Activated CD4-positive, CD25-positive, alpha-beta regulatory T cell treated with anti-CD3 and anti-CD28 coated beads, Interleukin-2, amount 50 U/mL, for 24 hours (primary cell): Measurements from ENCODE around the gene PTPRB.

Experiments used
- ATAC-seq, 2 donors: fragments of 150-1000 bp; cut with Tn5 transposase; one replicate each; pipeline ENCODE4 v1.10.0; 2021; ENCODE audit warnings: mild to moderate bottlenecking in 1 of 2, moderate library complexity in 1 of 2

PTPRB gene

DNA sequence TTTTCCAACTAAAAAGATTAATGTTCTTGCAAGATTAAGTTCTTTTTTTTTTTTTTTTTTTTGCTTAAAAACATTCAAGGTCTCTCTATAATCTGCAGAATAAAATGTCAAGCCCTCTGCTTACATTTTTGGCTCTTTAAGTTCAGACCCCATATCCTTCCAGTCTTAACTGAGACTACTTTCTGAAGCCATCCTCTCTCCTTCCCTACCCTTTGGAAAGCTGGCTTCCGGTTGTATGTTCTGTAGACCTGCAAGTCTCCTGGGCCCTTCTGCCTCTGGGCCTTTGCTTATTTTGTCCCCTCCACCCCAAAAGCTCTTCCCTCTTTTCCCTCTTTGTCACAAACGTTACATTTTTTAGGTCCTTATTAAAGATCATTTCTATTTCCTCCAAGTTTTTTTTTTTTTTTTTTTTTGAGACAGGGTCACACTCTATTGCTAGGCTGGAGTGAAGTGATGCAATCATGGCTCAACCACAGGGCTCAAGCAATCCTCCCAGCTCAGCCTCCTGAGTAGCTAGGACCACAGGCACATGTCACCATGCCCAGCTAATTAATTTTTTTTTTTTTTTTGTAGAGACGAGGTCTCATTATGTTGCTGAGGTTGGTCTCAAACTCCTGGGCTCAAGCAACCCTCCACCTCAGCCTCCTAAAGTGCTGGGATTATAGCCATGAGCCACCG, 46.5 kb downstream of the PTPRB start:
- ATAC-seq, result no peak

DNA sequence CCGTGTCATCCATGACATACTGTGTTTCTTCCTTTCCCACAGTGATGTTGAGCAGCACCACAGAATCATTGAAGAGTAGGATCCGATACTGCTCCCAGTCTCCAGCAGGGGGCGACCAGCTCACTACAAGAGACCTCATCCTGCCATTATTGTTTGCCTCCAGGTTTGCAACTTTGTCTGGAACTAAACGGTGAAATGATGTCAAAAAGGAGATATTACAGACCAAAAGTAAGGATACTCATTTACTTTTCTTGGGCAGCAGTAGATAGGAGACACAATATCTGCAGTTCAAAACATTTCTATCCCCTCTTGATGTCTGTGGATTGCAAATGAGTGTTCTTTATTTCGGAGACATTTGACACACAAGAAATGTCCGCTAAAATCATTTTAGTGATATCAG, 47.2 kb downstream of the PTPRB start:
- ATAC-seq, result no peak

DNA sequence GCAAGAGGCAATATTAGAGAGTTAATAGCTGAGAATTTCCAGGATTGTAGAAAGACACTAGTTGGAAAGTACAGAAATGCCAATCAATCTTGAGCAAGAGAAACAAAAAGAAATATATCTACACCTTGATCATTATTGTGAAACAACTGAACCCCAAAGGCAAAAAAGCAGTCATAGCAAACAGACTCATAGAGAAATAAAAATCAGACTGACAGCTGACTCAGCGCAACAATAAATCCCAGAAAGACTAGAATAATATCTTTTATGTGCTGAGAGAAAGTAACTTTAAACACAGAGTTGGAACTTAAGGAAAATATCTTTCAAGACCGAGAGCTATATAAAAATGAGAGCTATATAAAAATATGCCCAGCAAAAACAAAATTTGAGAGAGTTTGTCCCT, 52.9 kb downstream of the PTPRB start:
- ATAC-seq, result no peak

DNA sequence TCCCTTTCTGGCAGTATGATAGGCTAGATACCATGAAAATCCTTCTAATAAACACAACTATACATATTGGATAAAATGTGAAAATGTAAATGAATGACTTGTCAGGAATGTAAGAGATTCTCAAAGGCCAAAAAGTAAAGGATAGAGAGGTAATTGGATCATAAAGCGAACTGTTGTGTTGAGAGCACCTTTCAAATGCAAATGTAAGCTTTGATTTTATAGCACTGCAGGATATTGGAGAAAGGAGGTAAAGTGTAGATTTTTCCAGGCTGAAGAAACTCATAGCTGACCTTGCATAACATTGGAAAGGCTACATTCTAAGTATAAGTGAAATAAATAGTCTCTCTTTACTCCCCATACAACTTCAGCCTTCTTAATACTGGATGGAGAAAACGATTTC, 54.0 kb downstream of the PTPRB start:
- ATAC-seq, result no peak

DNA sequence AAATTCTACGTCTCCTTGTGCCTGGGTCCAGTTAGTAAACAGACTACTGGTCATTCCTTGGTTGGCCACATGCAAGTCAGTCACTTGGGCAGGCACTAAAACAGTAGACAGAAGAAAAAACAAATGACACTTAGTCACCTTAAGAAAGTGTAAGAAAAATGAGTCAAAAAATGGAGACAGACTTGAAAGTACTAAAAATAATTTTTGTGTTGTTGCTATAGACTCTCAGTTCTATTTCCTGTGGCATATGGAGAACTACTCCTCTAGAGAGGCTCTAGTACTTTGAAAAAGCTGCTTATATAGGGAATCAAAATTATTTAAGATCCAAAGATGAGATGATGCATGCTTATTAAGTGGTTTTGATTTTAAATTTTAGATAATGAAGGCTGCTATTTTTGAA, 56.0 kb downstream of the PTPRB start:
- ATAC-seq, result no peak

DNA sequence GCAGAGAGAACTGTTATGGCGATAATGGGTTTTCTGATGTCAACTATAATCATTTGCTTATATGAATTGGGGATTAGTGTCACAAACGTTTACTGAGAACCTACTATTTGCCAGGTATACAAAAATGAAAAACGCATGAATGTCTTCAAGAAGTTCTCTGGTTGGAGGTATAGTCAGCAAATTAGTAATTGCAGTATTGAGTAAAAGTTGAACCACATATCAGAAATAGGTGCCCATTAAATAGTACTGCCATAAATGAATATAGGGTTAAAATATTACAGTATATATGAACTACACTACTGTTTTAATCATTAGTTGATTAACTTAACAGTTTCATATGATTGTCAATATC, 60.0 kb downstream of the PTPRB start:
- no peak for ATAC-seq

DNA sequence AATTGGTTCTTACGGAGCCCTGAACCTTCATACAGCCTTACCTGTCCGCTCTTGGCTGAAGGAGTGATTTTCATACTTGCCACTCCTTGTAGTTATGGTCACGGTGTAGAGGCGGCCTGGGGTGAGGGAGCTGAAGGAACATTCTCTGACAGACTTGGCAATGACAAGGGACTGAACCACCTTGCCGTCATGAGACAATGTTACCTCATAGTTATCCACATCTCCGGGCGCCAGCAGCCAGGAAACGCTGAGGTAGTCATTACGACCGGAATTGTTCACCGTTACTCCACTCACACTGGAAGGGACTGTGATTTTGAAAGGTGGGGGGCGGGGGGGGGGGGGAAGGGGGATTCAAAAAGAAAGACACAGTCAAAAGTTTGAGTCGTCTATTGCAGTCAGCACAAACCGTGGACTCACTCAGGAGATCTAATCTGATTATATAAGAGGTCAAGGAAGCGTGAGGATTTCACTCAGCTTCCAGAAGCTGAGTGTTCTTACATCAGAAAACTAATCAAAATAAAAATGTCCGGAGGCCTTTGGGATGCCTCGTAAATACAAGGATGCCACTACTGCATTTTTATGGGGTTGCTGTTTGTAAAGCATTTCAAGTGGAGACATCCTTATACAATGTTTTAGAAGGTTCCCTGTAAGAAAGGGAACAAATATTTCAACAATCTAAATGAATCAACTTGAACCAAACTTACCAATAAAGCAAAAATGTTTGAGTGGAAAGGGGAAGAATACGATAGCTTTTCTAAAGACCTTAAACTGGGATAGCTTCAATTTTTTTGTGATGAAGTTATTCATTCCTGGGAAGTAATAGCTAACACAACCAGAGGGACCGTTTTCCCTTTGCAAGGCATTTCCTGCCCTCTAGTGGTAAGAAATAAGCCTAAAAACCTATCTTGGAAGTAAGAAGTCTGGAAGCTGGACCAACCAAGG, 60.6 kb downstream of the PTPRB start:
- ATAC-seq, result no peak

DNA sequence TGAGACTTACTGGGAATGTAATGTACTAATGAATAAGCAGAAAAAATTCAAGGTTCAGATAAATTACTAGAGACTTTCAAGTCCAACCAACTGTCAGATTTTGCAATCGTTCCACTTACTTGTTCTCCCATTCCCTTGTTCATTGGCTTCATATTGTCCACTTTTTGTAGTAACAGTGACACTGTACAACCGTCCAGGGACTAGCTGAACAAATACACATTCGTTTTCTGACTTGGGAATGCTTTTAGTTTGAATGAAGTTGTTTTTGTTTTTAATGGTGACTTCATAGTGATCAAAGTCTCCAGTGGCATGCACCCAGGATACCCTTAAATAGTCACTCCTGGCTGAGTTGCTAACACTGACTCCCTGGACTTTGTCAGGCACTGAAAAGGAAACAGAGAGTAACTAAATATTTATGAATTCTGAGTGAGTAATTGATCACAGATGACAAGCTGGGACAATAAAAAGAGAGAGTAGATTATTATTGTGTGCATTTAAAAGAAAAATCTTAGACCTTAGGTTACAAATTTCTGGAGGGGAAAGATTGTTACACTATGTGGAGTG, 65.4 kb downstream of the PTPRB start:
- no peak for ATAC-seq

DNA sequence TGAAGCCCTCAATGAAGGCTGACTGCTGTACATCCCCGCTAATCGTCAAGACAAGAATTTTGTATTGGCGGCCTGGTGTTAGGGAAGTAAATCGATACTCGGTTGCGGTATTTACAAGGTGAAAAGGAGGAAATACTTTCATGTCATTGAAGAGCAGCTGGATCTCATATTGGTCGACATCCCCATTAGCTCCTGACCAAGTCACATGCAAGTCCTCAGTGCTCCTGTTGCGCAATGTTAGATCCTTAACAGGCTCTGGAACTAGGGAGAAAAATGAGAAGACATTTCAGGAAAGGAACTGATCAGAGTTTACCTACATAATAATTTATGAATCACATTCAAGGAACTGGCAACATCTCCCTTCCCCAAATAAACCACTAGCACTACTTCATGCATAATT, 66.2 kb downstream of the PTPRB start:
- ATAC-seq, result no peak

DNA sequence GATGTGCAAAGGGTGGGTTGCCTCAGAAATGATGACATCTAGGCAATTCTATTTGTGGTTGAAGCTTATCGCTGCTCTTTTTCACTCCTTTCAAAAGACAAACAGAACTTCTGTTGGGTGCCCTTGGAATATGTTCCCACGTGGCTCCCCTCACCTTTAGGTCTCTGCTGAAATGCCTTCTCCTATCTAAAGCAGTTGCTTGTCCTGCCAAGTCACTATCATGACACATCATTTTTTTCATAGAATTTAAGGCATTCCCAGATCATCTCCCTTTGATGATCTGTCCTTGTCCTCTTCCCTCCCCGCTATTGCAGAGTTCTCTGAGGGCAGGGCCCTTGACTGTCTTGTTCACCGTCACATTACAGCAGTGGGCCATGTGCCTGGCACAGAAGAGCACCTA, 75.7 kb downstream of the PTPRB start:
- no peak for ATAC-seq

DNA sequence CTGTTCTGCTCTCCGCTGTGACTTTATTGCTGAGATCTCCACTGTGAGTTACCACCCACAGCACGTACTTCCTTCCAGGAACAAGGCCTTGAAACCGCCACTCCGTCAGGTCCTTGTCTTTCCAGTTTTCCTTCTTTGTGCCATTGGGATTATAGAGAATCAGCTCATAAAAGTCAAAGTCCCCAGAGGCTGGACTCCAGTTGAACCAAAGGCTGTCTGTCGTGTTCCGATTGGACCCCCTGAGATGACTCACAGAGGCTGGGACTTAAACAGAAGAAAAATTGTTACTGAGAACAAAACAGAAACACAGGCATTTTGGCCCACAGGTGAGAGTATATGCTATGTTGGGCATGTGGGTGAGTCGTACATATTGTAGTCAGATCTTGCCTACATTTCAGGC, 76.6 kb downstream of the PTPRB start:
- ATAC-seq, result no peak

DNA sequence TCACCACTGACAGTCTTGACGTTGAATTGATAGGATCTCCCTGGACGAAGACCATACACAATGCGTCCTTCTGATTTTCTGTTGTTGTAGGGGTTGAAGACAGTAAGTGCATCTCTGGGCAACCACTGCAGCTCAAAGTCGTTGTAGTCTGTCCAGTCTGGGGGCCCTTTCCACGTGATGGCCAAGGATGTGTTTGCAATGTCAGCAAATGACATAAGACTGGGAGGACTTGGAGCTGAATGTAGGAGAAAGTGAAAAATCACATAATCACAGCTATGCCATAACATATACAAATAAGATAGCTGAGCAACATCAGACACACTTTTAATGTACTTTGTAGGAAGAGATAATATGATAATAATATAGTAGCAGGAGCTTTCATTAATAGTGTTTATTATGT, 77.8 kb downstream of the PTPRB start:
- ATAC-seq, result no peak

DNA sequence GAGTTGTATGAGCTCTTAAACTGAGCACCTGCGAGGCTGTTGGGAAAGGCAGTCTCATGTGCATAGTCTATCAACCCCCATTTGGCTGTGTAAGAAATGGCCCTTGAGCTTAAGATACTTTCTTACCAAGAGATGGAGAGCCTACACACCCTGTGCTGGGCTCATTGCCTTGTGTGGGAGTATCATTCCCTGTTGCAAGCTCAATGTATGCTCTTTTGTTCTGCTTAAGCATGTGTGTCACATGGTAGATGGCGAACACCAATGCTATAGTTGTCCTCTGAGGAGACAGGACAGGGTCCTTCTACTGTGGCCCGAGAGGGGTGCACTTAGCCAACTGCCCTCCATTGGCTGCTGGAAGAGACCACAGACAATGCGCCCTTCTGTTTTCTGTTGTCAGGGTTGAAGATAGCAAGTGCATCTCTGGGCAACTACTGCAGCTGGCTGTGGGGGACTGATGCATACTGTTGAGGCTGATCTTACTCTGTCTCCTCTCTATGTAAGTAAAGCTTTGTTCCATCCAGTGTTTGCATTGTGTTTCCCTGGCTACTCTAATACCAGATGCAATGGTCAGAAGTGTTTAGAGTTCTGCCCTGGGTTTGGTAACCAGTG, 79.5 kb downstream of the PTPRB start:
- ATAC-seq, result peak in 1 of 2 donors; percentile 22

DNA sequence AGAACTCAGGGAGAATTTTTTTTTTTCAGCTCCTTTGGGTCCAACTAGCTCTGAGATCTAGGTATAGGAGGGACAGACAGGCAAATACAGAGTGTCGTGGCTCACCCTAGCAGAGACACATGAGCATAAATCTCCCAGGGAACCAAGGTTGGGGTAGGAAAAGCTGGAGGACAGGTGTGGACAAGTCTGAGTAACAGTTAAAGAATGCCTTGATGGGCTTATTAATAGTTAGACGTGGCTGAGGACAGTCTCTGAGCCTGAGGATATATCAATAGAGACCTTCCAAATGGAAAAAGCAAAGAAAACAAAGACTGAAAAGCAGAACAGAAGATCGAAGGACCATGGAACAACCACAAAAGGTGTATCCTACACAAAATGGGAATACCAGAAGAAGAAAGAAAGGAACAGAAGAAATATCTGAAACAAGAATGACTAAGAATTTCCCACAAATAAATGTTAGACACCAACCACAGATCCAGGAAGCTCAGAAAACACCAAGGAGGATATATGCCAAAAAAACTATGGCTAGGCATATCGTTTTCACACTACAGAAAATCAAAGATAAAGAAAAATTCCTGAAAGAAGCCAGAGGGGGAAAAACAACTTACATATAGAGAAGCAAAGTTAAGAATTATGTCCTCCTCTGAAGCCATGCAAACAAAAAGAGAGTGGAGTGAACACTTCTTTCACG, 80.9 kb downstream of the PTPRB start:
- ATAC-seq, result no peak

DNA sequence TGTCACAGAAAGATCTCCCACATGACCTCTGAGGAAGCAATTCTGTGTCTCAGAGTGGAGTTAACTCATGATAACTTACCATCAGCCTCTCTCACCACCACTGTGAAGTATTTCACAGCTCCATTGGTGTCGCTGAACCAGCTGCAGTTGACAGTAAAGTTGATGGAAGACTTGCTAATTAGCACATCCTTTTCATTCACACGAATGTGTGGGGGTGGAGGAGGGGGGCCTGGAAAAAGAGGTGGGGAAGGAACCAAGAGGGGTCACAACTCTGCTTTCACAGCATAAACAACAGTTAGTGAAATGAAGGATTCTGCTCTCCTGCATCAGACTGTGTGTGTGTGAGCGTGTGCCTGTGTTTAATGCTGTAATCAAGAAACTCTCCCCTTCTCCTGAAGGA, 82.1 kb downstream of the PTPRB start:
- no peak for ATAC-seq

DNA sequence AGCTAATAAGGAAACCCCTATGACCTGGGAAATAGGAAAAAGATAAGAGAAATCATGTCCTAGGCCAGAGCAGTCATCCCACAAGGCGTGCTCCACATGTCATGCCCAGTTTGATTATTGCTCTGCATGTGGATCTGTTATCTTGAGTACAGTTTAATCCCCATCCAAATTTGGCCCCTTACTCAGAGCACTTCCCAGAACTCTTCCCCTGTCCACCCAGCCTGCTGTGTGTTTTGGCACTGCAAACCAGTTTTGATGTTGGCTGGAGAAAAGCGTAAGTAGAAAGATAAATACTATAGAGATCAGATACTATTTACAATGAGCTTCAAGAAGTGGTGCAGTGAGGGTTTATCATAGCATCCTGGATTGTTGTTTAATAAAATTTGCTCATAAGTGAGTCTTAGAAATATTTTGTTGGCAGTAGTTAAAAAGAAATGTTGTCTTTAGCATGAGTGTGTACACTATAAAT, 83.8 kb downstream of the PTPRB start:
- ATAC-seq, result no peak

DNA sequence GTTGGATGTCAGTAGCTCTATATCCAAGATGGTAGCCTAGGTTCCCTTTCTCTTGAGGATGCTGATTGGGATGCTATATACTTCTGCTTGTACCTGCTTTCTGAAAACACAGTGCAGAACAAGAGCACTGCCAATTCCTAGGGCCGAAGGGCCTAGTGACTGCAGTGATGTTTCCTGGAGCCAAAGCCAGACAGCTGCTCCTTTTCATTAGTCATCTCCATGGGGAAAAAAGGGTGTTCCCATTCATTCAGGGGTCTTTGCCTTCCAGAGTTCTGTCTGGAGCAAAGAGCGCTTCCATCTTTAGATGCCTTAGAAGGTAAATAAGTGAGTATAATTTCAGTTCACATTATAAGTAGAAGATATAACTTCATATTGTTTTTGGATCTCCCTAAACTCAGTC, 85.5 kb downstream of the PTPRB start:
- ATAC-seq, result no peak

DNA sequence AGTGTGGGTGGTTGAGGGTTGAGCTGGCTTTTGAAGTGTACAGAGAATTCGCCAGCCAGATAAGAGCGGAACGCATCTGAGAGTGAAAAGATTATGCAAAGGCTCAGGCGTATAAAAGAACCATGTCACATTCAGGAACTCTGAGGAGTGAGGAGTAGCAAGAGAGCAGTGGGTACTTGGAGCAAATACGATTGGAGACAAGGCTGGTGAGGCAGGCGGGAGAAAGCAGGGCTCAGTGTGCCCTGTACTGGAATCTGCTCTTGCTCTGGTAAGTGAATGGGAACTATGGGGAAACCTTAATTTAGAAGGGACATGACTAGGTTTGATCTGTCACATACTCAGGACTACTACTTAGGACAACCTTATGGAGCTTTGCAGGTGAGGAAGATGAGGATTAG, 87.0 kb downstream of the PTPRB start:
- no peak for ATAC-seq

DNA sequence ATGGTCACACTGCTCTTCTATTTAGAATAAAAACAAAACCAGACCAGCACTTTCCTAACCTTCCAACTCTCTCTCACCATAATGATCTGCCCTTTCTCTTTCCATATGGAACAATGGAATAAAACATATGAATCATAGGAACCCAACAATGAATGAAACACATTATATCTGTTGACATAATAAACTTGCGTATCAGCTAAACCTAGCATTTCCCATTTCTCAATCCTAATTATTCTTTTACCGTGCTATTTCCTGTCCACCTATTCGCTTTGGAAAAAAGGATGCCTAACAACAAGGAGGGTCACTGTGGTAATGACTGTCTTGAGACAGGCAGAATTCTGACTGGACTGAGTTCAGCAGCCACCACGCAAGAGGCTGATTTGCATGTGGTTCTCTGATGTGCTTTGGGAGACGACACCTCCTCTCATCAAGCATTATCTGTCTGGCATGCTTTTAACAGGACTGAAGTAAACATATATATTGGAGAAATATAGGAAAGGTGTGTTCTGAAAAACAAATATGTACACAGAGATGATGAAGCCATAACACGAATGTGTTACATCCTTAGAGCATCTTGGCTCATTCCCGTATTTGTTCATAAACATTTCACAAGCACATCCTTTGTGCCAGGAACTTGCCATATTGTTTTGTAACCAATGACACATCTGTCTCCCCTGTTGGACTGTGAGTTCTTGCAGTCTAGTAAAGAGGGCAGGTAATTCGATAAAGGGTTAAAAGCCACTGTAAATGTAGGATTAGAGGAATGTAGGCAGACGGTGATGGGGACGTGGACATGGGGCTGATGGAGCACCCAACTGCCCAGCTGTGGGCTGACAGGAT, 87.7 kb downstream of the PTPRB start:
- no peak for ATAC-seq

DNA sequence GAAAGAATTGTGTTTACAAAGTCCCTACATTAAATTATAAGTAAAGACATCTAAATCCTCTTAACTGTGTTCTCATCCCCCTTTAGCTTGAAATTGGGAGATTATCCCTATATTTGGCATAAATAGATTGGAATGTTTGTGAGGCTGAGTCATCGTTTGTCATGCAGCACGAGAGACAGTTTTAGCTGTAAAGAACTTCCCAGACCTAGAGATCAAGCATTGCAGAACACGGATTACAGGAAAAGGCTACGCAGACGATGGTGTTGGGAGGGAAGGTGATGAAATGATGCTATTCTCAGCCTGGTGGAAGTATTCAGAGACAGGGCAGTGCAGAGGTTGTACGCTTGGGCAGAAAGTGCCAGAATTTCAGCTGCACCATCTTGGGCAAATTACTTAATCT, 93.8 kb downstream of the PTPRB start:
- ATAC-seq, result no peak

DNA sequence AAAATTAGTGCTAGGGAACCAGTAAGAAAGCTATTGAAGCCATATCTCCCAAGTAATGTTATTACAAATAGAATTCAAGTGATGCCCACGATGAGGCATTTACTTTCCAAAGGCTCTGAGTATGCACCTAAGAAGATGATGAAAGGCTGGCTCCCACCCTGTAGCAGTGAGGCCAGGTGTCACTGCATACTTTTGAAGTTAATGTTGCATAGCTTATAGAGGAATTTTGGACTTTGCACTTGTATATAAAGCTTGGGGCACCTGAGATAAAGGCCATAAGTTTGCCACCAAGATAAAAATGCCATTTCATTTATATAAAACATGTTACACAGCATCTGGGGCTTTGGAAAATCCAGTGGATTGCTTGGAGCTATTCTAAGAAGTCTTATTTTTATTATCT, 96.2 kb downstream of the PTPRB start:
- no peak for ATAC-seq

DNA sequence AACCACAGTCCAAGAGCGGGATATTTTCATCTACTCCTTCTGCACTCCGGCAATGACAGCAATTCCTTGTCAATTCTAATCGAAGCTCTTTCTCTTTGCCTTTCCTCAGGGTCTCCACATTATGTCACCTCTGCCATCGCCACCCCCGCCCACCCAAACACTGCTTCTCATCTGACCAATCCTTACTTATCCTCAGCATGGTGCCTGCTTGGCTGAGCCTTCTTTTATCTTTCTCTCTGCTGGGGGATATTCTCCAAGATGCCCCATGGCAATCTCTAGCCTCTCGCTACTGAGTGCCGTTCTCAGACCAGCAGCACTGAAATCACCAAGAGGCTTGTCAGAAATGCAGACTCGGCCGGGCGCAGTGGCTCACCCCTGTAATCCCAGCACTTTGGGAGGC, 100.6 kb downstream of the PTPRB start:
- no peak for ATAC-seq
